CD14-positive monocyte (primary cell): ENCODE data around the gene TARS3. TPM values are rescaled to one million over a fixed set of nuclear protein-coding genes. Genes with fewer than 3 reads are reported as not detected.

Source experiments
- DNase-seq, 3 donors: peaks; one replicate each; pipeline ENCODE4 v3.0.0-alpha.2; 2011 to 2022
- H2AFZ ChIP-seq: 2 replicates; pipeline ENCODE4 v1.6.0; 2012; ENCODE audit warnings: mild to moderate bottlenecking, low read depth, low read length, inconsistent platforms; ENCODE audit not compliant: insufficient read depth, poor library complexity, severe bottlenecking
- H3K27ac ChIP-seq, 2 donors: 1 replicate in 1 of 2; 2 replicates in 1 of 2; pipeline ENCODE4 v1.5.1; 2012 to 2013; ENCODE audit warnings: low read length in 2 of 2, control low read depth in 1 of 2, inconsistent platforms in 1 of 2, low read depth in 1 of 2, mild to moderate bottlenecking in 1 of 2
- H3K27me3 ChIP-seq, 2 donors: one replicate each; pipeline versions ENCODE4 v1.6.0 to v1.6.1; 2011 to 2013; ENCODE audit warnings: low read length in 2 of 2; ENCODE audit not compliant: control insufficient read depth in 2 of 2, insufficient read depth in 2 of 2
- H3K36me3 ChIP-seq, 2 donors: replicated peaks in 1 of 2; 1 replicate in 1 of 2; 2 replicates in 1 of 2; pipeline versions ENCODE4 v1.5.1 to v1.6.1; 2012 to 2013; ENCODE audit warnings: low read length in 2 of 2, control low read depth in 1 of 2, inconsistent platforms in 1 of 2, mild to moderate bottlenecking in 1 of 2; ENCODE audit not compliant: insufficient read depth in 2 of 2, control insufficient read depth in 1 of 2
- H3K4me1 ChIP-seq, 2 donors: 1 replicate in 1 of 2; 2 replicates in 1 of 2; pipeline versions ENCODE4 v1.5.1 to v1.6.1; 2012 to 2013; ENCODE audit warnings: low read length in 2 of 2, control low read depth in 1 of 2, inconsistent platforms in 1 of 2, mild to moderate bottlenecking in 1 of 2, moderate library complexity in 1 of 2; ENCODE audit not compliant: insufficient read depth in 2 of 2, control insufficient read depth in 1 of 2
- H3K4me2 ChIP-seq: replicated peaks from 2 replicates; pipeline ENCODE3; 2012; ENCODE audit warnings: low read length, moderate library complexity, mild to moderate bottlenecking; ENCODE audit not compliant: poor library complexity, severe bottlenecking; ENCODE audit errors: extremely low read depth
- H3K4me3 ChIP-seq, 3 experiments: fragments of 200-600 bp in 1 of 3; sonication (generic) in 1 of 3; replicated peaks in 1 of 3; 1 replicate in 2 of 3; 2 replicates in 1 of 3; pipeline ENCODE4 v1.5.1; 2011 to 2013; ENCODE audit warnings: low read length in 3 of 3, mild to moderate bottlenecking in 3 of 3, control low read depth in 2 of 3, low read depth in 2 of 3, inconsistent platforms in 1 of 3, moderate library complexity in 1 of 3
- H3K79me2 ChIP-seq: 2 replicates; pipeline ENCODE4 v1.6.0; 2012; ENCODE audit warnings: mild to moderate bottlenecking, control low read depth, inconsistent platforms, low read length, moderate library complexity; ENCODE audit not compliant: insufficient read depth
- H3K9ac ChIP-seq: 2 replicates; pipeline ENCODE4 v1.6.0; 2017; ENCODE audit warnings: low read length, mild to moderate bottlenecking; ENCODE audit not compliant: insufficient read depth, poor library complexity, severe bottlenecking
- H3K9me3 ChIP-seq, 2 donors: replicated peaks in 1 of 2; 1 replicate in 1 of 2; 2 replicates in 1 of 2; pipeline versions ENCODE4 v1.5.1 to v1.6.1; 2012 to 2013; ENCODE audit warnings: low read length in 2 of 2, control low read depth in 1 of 2; ENCODE audit not compliant: control insufficient read depth in 1 of 2, insufficient read depth in 1 of 2
- H4K20me1 ChIP-seq: 2 replicates; pipeline ENCODE4 v1.6.0; 2012; ENCODE audit warnings: mild to moderate bottlenecking, low read length, control low read depth, moderate library complexity; ENCODE audit not compliant: insufficient read depth
- H3K27ac Mint-ChIP-seq, 7 donors: one replicate each; pipeline ENCODE4 v1.8.0; 2020; ENCODE audit warnings: mild to moderate bottlenecking in 7 of 7, mixed read lengths in 7 of 7, moderate library complexity in 6 of 7, inconsistent platforms in 2 of 7
- H3K27me3 Mint-ChIP-seq, 3 donors: one replicate each; pipeline ENCODE4 v1.8.0; 2021 to 2022; ENCODE audit warnings: low read depth in 3 of 3, mild to moderate bottlenecking in 3 of 3, mixed read lengths in 3 of 3, moderate library complexity in 3 of 3, inconsistent platforms in 1 of 3
- H3K36me3 Mint-ChIP-seq, 2 donors: one replicate each; pipeline ENCODE4 v1.8.0; 2020; ENCODE audit warnings: mixed read lengths in 2 of 2, inconsistent platforms in 1 of 2, mild to moderate bottlenecking in 1 of 2
- H3K4me1 Mint-ChIP-seq: one replicate; pipeline ENCODE4 v1.8.0; 2020; ENCODE audit warnings: mild to moderate bottlenecking, mixed read lengths
- H3K4me3 Mint-ChIP-seq, 2 donors: one replicate each; pipeline ENCODE4 v1.8.0; 2020; ENCODE audit warnings: mild to moderate bottlenecking in 2 of 2, mixed read lengths in 2 of 2, moderate library complexity in 1 of 2
- H3K9me3 Mint-ChIP-seq, 7 donors: one replicate each; pipeline ENCODE4 v1.8.0; 2020 to 2022; ENCODE audit warnings: mixed read lengths in 7 of 7, mild to moderate bottlenecking in 6 of 7, moderate library complexity in 6 of 7, inconsistent platforms in 2 of 7
- CTCF ChIP-seq: fragments of 200-600 bp; IDR thresholded peaks from one replicate; pipeline ENCODE4 v1.8.0; 2022; ENCODE audit warnings: antibody characterized with exemption, mild to moderate bottlenecking
- WGBS: methylation state at CpG from one replicate; pipeline ENCODE4 v1.1.5; 2013; ENCODE audit warnings: missing lambda C conversion rate; ENCODE audit not compliant: insufficient coverage; 5-methylcytosine and 5-hydroxymethylcytosine counted together
- intact Hi-C, 2 donors: fragments of 100-400 bp; cut with micrococcal nuclease; formaldehyde crosslinking; loops; one replicate each; pipeline versions ENCODE4 v1.15.0 to v1.15.1; 2023
- polyA plus RNA-seq, 3 donors: library from polyadenylated mRNA; depleted of rRNA in 1 of 3; unstranded in 2 of 3; stranded (reverse) in 1 of 3; fragments of 300-500 nt in 2 of 3; fragments of >200 nt in 1 of 3; fragmentation: Illumina TruSeq in 2 of 3; gene quantifications; 1 replicate in 2 of 3; 2 replicates in 1 of 3; pipeline ENCODE4 v1.2.3, GENCODE V29; 2012 to 2021

Gene TARS3
- polyA plus RNA-seq, 3 donors = 1.3 to 2.4 (median 1.8) TPM

GRCh38 chr15:101641129-101641764 is 83.0 kb downstream of the TARS3 start:
- no peaks in the 10 kb centered on the region for H3K9me3 ChIP-seq
- Mint-ChIP-seq H3K27me3 (no peaks in the 10 kb centered on the region), H3K4me1 (peaks cover 27% of the 10 kb centered on the region), H3K9me3 (peaks cover 0 to 7% (median 0%) of the 10 kb centered on the region in 7 donors), H3K36me3 (peaks cover 61 to 65% of the 10 kb centered on the region in 2 donors), H3K4me3 (peak overlapping the region; percentile 51 to 78), H3K27ac (peak overlapping the region; percentile 99 to 100 (median 99))
- peaks cover 3% of the 10 kb centered on the region for H3K79me2 ChIP-seq
- peak overlapping the region; percentile 54 for H3K9ac ChIP-seq
- H3K4me3 ChIP-seq = peak overlapping the region in 2 of 3 experiments; percentile 25 to 60
- peaks cover 21 to 28% of the 10 kb centered on the region in 2 donors for H3K4me1 ChIP-seq
- no CpG with 5 or more reads among the region's 8 CpGs for WGBS
- H3K27ac ChIP-seq = peak overlapping the region; percentile 7 to 94
- TF ChIP-seq CTCF = peak; percentile 94
- no peaks in the 10 kb centered on the region for H4K20me1 ChIP-seq
- peak; percentile 86 to 88 (median 87) for DNase-seq
- peaks cover 29 to 49% of the 10 kb centered on the region in 2 donors for H3K36me3 ChIP-seq
- intact Hi-C loops = loop anchor here in 1 of 2 donors (10.0 kb wide), 1 partner anchor 626 kb away; no protein-coding TSS in a partner anchor
- peak overlapping the region; percentile 62 for H3K4me2 ChIP-seq
- H2AFZ ChIP-seq = no peak overlapping the region
- no peaks in the 10 kb centered on the region for H3K27me3 ChIP-seq

GRCh38 chr15:101639667-101640066 is 84.6 kb downstream of the TARS3 start:
- H3K4me2 ChIP-seq = no peak overlapping the region
- H3K4me3 ChIP-seq = no peak overlapping the region
- peaks cover 3% of the 10 kb centered on the region for H3K79me2 ChIP-seq
- H3K4me1 ChIP-seq = peaks cover 20 to 27% of the 10 kb centered on the region in 2 donors
- TF ChIP-seq CTCF = no peak
- Mint-ChIP-seq H3K4me3 (no peak overlapping the region), H3K36me3 (peaks cover 45 to 49% of the 10 kb centered on the region in 2 donors), H3K9me3 (peaks cover 0 to 7% (median 0%) of the 10 kb centered on the region in 7 donors), H3K27me3 (no peaks in the 10 kb centered on the region), H3K4me1 (peaks cover 25% of the 10 kb centered on the region), H3K27ac (peak overlapping the region; percentile 50 to 99 (median 87))
- H3K9me3 ChIP-seq = no peaks in the 10 kb centered on the region
- H3K27me3 ChIP-seq = no peaks in the 10 kb centered on the region
- intact Hi-C loops = loop anchor here in 1 of 2 donors (10.0 kb wide), 1 partner anchor 625 kb away; no protein-coding TSS in a partner anchor
- 100% methylated on average over 2 of the region's 4 CpGs for WGBS
- H3K27ac ChIP-seq = peak overlapping the region in 1 of 2 donors; percentile 94
- no peak overlapping the region for H3K9ac ChIP-seq
- H4K20me1 ChIP-seq = no peaks in the 10 kb centered on the region
- no peak overlapping the region for H2AFZ ChIP-seq
- no peak for DNase-seq
- H3K36me3 ChIP-seq = peaks cover 14 to 34% of the 10 kb centered on the region in 2 donors
